ENCODE measurements around the gene ANKRD13A. TPM values are rescaled to one million over a fixed set of nuclear protein-coding genes. Genes with fewer than 3 reads are reported as not detected.
A peak's percentile ranks its signal among the peaks of the same experiment; 100 is the strongest.

ANKRD13A gene
- total RNA-seq, 1 donor from 2014 or later, result 22.5 TPM

DNA sequence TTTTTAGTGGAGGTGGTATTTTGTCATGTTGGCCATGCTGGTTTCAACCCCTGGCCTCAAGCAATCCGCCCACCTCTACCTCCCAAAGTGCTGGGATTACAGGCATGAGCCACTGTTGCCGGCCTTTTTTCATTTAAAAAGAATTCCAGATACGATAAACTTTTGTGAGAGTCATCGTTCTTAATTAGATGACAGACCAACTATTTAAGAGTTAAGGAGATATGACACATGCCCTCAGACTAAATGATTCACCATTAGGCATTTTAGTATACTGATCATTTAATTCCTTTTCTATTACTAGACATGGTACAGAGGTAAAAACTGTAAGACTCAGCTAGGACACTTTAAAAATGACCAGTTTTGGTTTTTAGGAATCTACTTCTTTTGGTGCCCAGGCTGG lies 2.4 kb downstream of the ANKRD13A start:
- no peaks in the 10 kb centered on the region for H3K36me3 Mint-ChIP-seq (ENCODE audit: low read depth, unreplicated experiment)
- Histone ChIP-seq H3K27me3 (ENCODE audit: insufficient read depth, low read length) (no peaks in the 10 kb centered on the region), H3K9me3 (ENCODE audit: insufficient read depth, low read depth, low read length) (no peaks in the 10 kb centered on the region), H3K4me3 (ENCODE audit: insufficient read depth, low read depth, low read length) (no peak overlapping the region), H4K20me1 (ENCODE audit: insufficient read depth, low read length) (peaks cover 11% of the 10 kb centered on the region), H3K36me3 (ENCODE audit: insufficient read depth, low read length) (peaks cover 8% of the 10 kb centered on the region), H3K79me2 (ENCODE audit: insufficient read depth, low read length) (peaks cover 76% of the 10 kb centered on the region), H3K4me2 (ENCODE audit: low read length) (peak overlapping the region; percentile 94), H3K9ac (ENCODE audit: low read length) (peak overlapping the region; percentile 72), H2AFZ (ENCODE audit: low read depth, low read length) (no peak overlapping the region), H3K27ac (ENCODE audit: low read depth, low read length) (peak overlapping the region; percentile 84), H3K4me1 (ENCODE audit: insufficient read depth, low read length) (peaks cover 34% of the 10 kb centered on the region)
- TF ChIP-seq, protein P1, sequence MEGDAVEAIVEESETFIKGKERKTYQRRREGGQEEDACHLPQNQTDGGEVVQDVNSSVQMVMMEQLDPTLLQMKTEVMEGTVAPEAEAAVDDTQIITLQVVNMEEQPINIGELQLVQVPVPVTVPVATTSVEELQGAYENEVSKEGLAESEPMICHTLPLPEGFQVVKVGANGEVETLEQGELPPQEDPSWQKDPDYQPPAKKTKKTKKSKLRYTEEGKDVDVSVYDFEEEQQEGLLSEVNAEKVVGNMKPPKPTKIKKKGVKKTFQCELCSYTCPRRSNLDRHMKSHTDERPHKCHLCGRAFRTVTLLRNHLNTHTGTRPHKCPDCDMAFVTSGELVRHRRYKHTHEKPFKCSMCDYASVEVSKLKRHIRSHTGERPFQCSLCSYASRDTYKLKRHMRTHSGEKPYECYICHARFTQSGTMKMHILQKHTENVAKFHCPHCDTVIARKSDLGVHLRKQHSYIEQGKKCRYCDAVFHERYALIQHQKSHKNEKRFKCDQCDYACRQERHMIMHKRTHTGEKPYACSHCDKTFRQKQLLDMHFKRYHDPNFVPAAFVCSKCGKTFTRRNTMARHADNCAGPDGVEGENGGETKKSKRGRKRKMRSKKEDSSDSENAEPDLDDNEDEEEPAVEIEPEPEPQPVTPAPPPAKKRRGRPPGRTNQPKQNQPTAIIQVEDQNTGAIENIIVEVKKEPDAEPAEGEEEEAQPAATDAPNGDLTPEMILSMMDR (IDR thresholded peaks at IDR 0.05; ENCODE audit: insufficient read depth, low read depth, low read length), result no peak
- TF ChIP-seq EZH2 (IDR thresholded peaks at IDR 0.05; ENCODE audit: insufficient read depth, low read length), result no peak
- no peak for FAIRE-seq
- H3K27me3 Mint-ChIP-seq (ENCODE audit: low read depth, unreplicated experiment), result no peaks in the 10 kb centered on the region
- peaks cover 4% of the 10 kb centered on the region for H3K4me1 Mint-ChIP-seq (ENCODE audit: low read depth, unreplicated experiment)
- no peak overlapping the region for H3K4me3 Mint-ChIP-seq (ENCODE audit: unreplicated experiment)
- peak; percentile 95 for DNase-seq (ENCODE audit: low read depth)
- H3K9me3 Mint-ChIP-seq (ENCODE audit: unreplicated experiment), result no peaks in the 10 kb centered on the region
- H3K27ac Mint-ChIP-seq (ENCODE audit: unreplicated experiment), result no peak overlapping the region

DNA sequence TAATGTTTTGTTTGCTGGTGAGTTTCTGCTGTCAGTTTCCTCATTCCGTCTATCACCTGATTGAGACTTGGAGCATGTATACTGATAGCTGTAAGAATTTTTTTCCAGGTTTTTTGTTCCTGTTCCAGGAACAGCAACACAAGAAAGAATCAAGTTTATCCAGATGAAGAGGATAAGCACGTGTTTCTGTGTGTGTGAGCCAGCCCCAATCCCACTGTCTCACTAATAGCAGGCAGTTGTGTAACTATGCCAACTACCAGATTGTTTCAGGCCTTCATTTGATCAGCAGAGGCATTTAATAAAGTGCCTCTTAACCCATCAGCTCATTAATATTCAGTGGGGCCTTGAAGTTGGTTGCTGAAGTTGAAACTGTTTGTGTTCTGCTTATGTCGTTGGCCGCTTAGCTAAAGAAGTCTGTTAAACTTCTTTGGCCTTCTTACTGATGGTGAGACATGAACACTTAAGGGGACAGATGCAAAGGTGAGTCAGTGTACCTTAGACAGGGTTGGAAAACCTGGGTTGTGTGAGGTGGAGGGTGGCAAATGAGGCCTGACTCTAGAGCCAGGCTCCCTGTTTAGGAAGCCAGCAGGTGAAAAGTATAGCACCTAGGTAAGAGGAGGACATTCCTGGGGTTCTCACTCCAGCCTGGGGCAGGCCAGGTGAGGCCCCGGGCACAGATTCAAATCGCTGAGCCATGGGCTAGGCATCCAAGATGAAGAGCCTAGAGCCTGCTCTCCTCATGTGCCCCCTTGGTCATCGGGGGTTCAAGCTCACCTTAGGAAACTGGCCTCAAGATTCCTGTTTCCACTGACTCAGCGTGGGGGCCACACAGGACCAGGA lies 3.7 kb downstream of the ANKRD13A start:
- H2AFZ ChIP-seq (ENCODE audit: low read depth, low read length), result no peak overlapping the region
- no peaks in the 10 kb centered on the region for H3K9me3 Mint-ChIP-seq (ENCODE audit: unreplicated experiment)
- no peak overlapping the region for H3K27ac Mint-ChIP-seq (ENCODE audit: unreplicated experiment)
- no peak overlapping the region for H3K4me3 Mint-ChIP-seq (ENCODE audit: unreplicated experiment)
- H3K27me3 Mint-ChIP-seq (ENCODE audit: low read depth, unreplicated experiment), result no peaks in the 10 kb centered on the region
- FAIRE-seq (no peak), DNase-seq (ENCODE audit: low read depth) (peak; percentile 40)
- peaks cover 89% of the 10 kb centered on the region for H3K79me2 ChIP-seq (ENCODE audit: insufficient read depth, low read length)
- peaks cover 19% of the 10 kb centered on the region for H4K20me1 ChIP-seq (ENCODE audit: insufficient read depth, low read length)
- H3K36me3 ChIP-seq (ENCODE audit: insufficient read depth, low read length), result peaks cover 8% of the 10 kb centered on the region
- H3K4me1 Mint-ChIP-seq (ENCODE audit: low read depth, unreplicated experiment), result peaks cover 4% of the 10 kb centered on the region
- H3K4me1 ChIP-seq (ENCODE audit: insufficient read depth, low read length), result peaks cover 34% of the 10 kb centered on the region
- H3K4me2 ChIP-seq (ENCODE audit: low read length), result peak overlapping the region; percentile 94
- TF ChIP-seq, protein P1 (IDR thresholded peaks at IDR 0.05; ENCODE audit: insufficient read depth, low read depth, low read length), result no peak
- TF ChIP-seq EZH2 (IDR thresholded peaks at IDR 0.05; ENCODE audit: insufficient read depth, low read length), result no peak
- no peaks in the 10 kb centered on the region for H3K9me3 ChIP-seq (ENCODE audit: insufficient read depth, low read depth, low read length)
- H3K4me3 ChIP-seq (ENCODE audit: insufficient read depth, low read depth, low read length), result no peak overlapping the region
- peak overlapping the region; percentile 84 for H3K27ac ChIP-seq (ENCODE audit: low read depth, low read length)
- H3K27me3 ChIP-seq (ENCODE audit: insufficient read depth, low read length), result no peaks in the 10 kb centered on the region
- no peaks in the 10 kb centered on the region for H3K36me3 Mint-ChIP-seq (ENCODE audit: low read depth, unreplicated experiment)
- H3K9ac ChIP-seq (ENCODE audit: low read length), result peak overlapping the region; percentile 72

- Histone ChIP-seq H3K4me1 (ENCODE audit: insufficient read depth, low read length) (peaks cover 25% of the 10 kb centered on the region), H3K79me2 (ENCODE audit: insufficient read depth, low read length) (peaks cover 92% of the 10 kb centered on the region), H3K27me3 (ENCODE audit: insufficient read depth, low read length) (no peaks in the 10 kb centered on the region), H3K4me2 (ENCODE audit: low read length) (no peak overlapping the region), H3K36me3 (ENCODE audit: insufficient read depth, low read length) (peaks cover 8% of the 10 kb centered on the region), H3K4me3 (ENCODE audit: insufficient read depth, low read depth, low read length) (no peak overlapping the region), H2AFZ (ENCODE audit: low read depth, low read length) (no peak overlapping the region), H3K9me3 (ENCODE audit: insufficient read depth, low read depth, low read length) (no peaks in the 10 kb centered on the region), H3K9ac (ENCODE audit: low read length) (no peak overlapping the region), H4K20me1 (ENCODE audit: insufficient read depth, low read length) (peaks cover 26% of the 10 kb centered on the region), H3K27ac (ENCODE audit: low read depth, low read length) (no peak overlapping the region)
- Mint-ChIP-seq H3K36me3 (ENCODE audit: low read depth, unreplicated experiment) (no peaks in the 10 kb centered on the region), H3K9me3 (ENCODE audit: unreplicated experiment) (no peaks in the 10 kb centered on the region), H3K4me3 (ENCODE audit: unreplicated experiment) (no peak overlapping the region), H3K27ac (ENCODE audit: unreplicated experiment) (no peak overlapping the region), H3K4me1 (ENCODE audit: low read depth, unreplicated experiment) (peaks cover 2% of the 10 kb centered on the region), H3K27me3 (ENCODE audit: low read depth, unreplicated experiment) (no peaks in the 10 kb centered on the region)
- no peak for TF ChIP-seq EZH2 (IDR thresholded peaks at IDR 0.05; ENCODE audit: insufficient read depth, low read length)
- TF ChIP-seq, protein P1 (IDR thresholded peaks at IDR 0.05; ENCODE audit: insufficient read depth, low read depth, low read length), result no peak
- DNase-seq (ENCODE audit: low read depth), result no peak
- FAIRE-seq, result no peak
These were observed 5.4 kb downstream of the ANKRD13A start for GRCh38 chr12:110004598-110004997.

Measured in astrocyte (in vitro differentiated cells and primary cell).